ENCODE measurements around the gene ANXA3. TPM values are rescaled to one million over a fixed set of nuclear protein-coding genes. Genes with fewer than 3 reads are reported as not detected.

ANXA3 gene
- total and polyA plus RNA-seq, 2 donors (not counting 3 experiments of a cell fraction or from before 2014, with no cell fraction given): 52.9 to 78.4 TPM

DNA sequence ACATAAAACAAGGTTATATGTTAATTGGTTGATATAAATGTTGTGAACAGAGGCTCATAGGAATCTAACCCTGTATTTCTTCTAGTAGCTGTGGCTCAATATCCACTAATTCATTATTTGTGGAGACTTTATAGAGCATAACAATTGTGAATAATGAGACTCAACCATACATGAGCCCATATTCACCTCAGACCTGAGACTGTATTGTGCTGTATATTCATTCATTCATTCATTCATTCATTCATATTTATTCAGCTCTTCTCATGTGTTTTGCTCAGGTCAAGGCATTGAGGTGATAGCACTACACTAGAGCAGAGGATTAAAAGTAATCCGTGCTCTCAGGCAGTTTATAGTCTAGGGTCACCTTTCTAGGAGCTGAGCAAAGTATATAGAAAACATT lies 24.5 kb upstream of the ANXA3 start:
- Histone ChIP-seq H3K36me3 (ENCODE audit: control insufficient read depth in 2 of 2, extremely low read depth in 1 of 2, insufficient read depth in 2 of 2, low read length in 2 of 2) (no peaks in the 10 kb centered on the region), H3K4me1 (ENCODE audit: control insufficient read depth, extremely low read depth, insufficient read depth, low read length) (peaks cover 23% of the 10 kb centered on the region), H3K9me1 (replicated peaks; ENCODE audit: control insufficient read depth, extremely low read depth, insufficient read depth, low read length) (no peaks in the 10 kb centered on the region), H3K27ac (ENCODE audit: insufficient read depth, low read depth, low read length) (no peak overlapping the region), H3K4me2 (ENCODE audit: insufficient read depth, low read length) (no peak overlapping the region), H4K20me1 (replicated peaks; ENCODE audit: control insufficient read depth, extremely low read depth, insufficient read depth, low read length) (no peaks in the 10 kb centered on the region), H3K9ac (replicated peaks; ENCODE audit: extremely low read depth, insufficient read depth, low read length) (no peak overlapping the region), H3K9me3 (replicated peaks; ENCODE audit: control insufficient read depth, insufficient read depth, low read length) (no peaks in the 10 kb centered on the region), H3K27me3 (ENCODE audit: control insufficient read depth in 2 of 2, insufficient read depth in 2 of 2, low read length in 2 of 2) (no peaks in the 10 kb centered on the region), H2AFZ (ENCODE audit: low read depth, low read length) (no peak overlapping the region), H3K79me2 (ENCODE audit: control insufficient read depth, insufficient read depth, low read length) (no peaks in the 10 kb centered on the region), H3K4me3 (replicated peaks in 1 of 3; ENCODE audit: insufficient read depth in 1 of 3, low read depth in 1 of 3, low read length in 3 of 3) (no peak overlapping the region)
- dilution Hi-C loops (cut with MboI; ENCODE audit: extremely low pct_ligation_motif_present, low sequenced_read_pairs) (no loop called here), intact Hi-C loops (cut with micrococcal nuclease) (no loop called here)
- BruUV-seq (replicated peaks): no TSS peak
- DNase-seq (ENCODE audit: low read depth, low spot score) (no peak), FAIRE-seq (no peak)
- TF ChIP-seq JUN (IDR thresholded peaks at IDR 0.05; ENCODE audit: borderline replicate concordance, insufficient read depth, insufficient read length, low read depth) (no peak), POLR2AphosphoS5 (IDR thresholded peaks at IDR 0.05; ENCODE audit: insufficient read depth, low read depth, low read length) (no peak), MYC (IDR thresholded peaks at IDR 0.05; ENCODE audit: low read depth, low read length) (no peak), POLR2A (IDR thresholded peaks at IDR 0.05; ENCODE audit: low read depth, low read length) (no peak), MAX (IDR thresholded peaks at IDR 0.05; ENCODE audit: insufficient read depth, insufficient read length) (no peak), GATA2 (IDR thresholded peaks at IDR 0.05; ENCODE audit: insufficient read depth, insufficient read length, low read depth, low read length) (no peak), EZH2 (IDR thresholded peaks at IDR 0.05; ENCODE audit: borderline replicate concordance, low read depth, low read length, severe bottlenecking) (no peak), FOS (IDR thresholded peaks at IDR 0.05; ENCODE audit: borderline replicate concordance, insufficient read depth, low read length) (no peak), CTCF (IDR thresholded peaks at IDR 0.05; ENCODE audit: extremely low read depth in 1 of 2, insufficient read depth in 1 of 2, low read depth in 1 of 2, low read length in 2 of 2) (no peak)
- ChIA-PET POLR2A (no interaction called here), CTCF (interaction anchor here (1.1 kb wide), 1 partner anchor 8 kb away, joined by 3 read pairs; no protein-coding TSS in a partner anchor)
